ENCODE results near the gene PPM1D. TPM values are rescaled to one million over a fixed set of nuclear protein-coding genes. Genes with fewer than 3 reads are reported as not detected.

PPM1D gene
- total RNA-seq = 23.2 and 24.7 TPM in 2 replicates

DNA sequence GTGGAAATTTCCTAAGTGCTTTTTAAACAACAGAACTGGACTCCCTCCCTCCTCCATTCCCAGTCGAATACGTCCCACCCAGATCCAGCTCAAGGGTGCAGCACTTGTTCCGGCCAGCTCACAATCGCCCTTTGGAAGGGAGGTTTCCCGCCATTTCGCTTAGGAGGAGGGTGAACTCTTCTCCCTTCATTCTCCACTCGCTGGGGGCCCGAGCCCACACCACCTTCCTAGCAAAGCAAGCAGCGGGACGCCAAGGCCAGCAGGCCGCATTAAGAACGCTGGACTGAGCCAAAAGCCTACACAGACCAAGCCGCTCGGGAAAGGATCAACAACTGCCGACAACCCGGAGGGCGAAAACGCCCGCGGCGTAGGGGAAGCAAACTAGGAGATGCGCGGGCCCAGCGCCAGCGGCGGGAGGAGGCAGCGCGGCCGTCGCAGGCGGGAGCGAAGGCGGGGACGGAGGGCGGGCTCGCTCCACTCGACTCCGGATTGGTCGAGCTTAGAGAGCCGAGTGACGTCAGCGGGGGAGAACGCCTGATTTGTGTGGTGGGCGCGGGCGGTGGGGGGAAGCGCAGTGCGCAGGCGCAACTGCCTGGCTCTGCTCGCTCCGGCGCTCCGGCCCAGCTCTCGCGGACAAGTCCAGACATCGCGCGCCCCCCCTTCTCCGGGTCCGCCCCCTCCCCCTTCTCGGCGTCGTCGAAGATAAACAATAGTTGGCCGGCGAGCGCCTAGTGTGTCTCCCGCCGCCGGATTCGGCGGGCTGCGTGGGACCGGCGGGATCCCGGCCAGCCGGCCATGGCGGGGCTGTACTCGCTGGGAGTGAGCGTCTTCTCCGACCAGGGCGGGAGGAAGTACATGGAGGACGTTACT is at the start of gene PPM1D:
Gene PPM1D (plus strand): TSS at position 574 of the 870 bp plus-strand sequence. CDS start 222 bp downstream, at position 796.

DNA sequence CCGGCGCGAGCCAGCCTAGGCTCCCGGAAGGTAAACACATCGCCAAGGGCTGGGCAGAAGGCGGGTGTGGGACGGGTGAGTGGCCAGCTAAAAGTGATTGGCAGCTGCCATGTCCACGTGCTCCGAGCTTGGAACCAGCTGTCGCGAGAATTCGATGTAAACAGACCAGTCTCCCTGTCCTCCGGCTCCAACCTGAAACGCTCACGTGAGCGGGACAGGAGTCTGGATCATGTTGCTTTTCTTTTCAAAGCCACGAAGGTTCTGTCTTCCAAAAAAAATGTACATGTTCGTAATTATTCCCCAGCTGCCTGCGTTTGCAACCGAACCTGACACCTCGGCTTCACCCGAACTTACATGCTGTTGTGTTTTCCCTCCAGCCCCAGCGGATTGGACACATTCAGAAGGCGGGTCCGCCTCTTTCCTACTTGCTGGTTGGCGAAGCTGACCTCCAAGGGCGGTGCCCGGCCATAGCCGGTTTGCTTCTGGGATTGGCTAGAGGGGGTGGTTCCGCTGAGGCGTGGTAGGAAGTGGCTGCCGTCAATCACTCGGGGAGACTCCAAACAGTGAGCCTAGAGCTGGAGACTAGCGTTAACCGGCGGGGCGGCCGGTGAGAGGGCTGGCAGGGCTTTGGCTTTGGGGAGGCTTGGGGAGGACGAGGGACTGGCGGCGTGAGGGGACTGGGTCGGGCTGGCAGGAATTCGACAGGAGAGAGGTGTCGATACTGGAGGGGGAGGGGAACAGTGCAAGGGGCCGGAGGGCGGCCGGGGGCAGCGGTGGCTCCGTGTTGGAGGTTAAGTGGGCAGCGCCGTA is 77.5 kb downstream of the PPM1D start, which contains the start of gene BCAS3:
Gene BCAS3 (plus strand): TSS at position 544 of the 810 bp plus-strand sequence.

Small RNA genes lying within 50 kb of the gene (small RNA-seq; reads per million reads assigned to genes)
- gene AC011921.2 = not detected
- not detected for gene RN7SL606P
- gene RNU6-623P = not detected

Other genes with a start within 250 kb of the PPM1D start
- 48.7 and 52.4 TPM in 2 replicates for gene USP32, start 208.1 kb upstream of the PPM1D start, total RNA-seq
- not detected in 2 replicates for gene CHCT1, start 177.7 kb upstream of the PPM1D start, total RNA-seq
- gene APPBP2, start 74.0 kb upstream of the PPM1D start, total RNA-seq = 30.1 and 35.7 TPM in 2 replicates
- gene BCAS3, start 77.7 kb downstream of the PPM1D start, total RNA-seq = 18.2 and 29.7 TPM in 2 replicates

Data from vein endothelial cell (primary cell).